Gastrocnemius medialis (tissue), 4 donors: ENCODE measurements around the gene RPS6KC1.

Experiments
- POLR2A ChIP-seq, 2 donors: fragments of 450-650 bp; IDR thresholded peaks; one replicate each; pipeline ENCODE4 v1.6.1; 2017; ENCODE audit warnings: antibody characterized with exemption in 2 of 2, mild to moderate bottlenecking in 2 of 2, moderate library complexity in 2 of 2
- TF ChIP-seq, protein P1 (sequence below), 5 experiments: fragments of 450-650 bp in 3 of 5; fragments of 200-600 bp in 2 of 5; sonication (generic) in 2 of 5; IDR thresholded peaks in 4 of 5; conservative IDR thresholded peaks in 1 of 5; 1 replicate in 4 of 5; 2 replicates in 1 of 5; pipeline ENCODE4 v1.5.1; 2016 to 2019; ENCODE audit warnings: antibody characterized with exemption in 5 of 5, mild to moderate bottlenecking in 3 of 5, moderate library complexity in 3 of 5

DNA sequence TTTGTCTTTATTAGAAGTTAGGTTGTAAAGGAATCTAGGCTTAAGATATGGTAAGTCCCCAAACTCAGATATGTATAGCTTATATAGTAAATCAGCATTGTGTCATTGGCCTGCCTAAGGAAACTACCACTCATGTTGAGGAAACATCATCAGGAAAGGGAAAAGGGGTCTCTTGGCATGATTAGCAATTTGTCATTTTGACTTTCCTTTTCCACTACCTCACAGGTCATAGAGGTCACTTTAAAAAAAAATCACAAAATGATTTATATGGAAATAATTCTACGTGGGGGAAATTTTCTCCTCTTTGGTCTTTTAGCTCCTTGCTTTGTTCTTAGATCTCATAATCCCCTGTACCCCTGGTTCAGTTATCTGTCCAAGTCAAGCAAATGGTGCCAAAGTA, 213.5 kb downstream of the RPS6KC1 start:
- TF ChIP-seq, protein P1, sequence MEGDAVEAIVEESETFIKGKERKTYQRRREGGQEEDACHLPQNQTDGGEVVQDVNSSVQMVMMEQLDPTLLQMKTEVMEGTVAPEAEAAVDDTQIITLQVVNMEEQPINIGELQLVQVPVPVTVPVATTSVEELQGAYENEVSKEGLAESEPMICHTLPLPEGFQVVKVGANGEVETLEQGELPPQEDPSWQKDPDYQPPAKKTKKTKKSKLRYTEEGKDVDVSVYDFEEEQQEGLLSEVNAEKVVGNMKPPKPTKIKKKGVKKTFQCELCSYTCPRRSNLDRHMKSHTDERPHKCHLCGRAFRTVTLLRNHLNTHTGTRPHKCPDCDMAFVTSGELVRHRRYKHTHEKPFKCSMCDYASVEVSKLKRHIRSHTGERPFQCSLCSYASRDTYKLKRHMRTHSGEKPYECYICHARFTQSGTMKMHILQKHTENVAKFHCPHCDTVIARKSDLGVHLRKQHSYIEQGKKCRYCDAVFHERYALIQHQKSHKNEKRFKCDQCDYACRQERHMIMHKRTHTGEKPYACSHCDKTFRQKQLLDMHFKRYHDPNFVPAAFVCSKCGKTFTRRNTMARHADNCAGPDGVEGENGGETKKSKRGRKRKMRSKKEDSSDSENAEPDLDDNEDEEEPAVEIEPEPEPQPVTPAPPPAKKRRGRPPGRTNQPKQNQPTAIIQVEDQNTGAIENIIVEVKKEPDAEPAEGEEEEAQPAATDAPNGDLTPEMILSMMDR (IDR thresholded peaks at IDR 0.05 in 4 of 5, conservative IDR thresholded peaks at IDR 0.05 in 1 of 5): no peak
- TF ChIP-seq POLR2A (IDR thresholded peaks at IDR 0.05): no peak
